HG03558 (cell line): ENCODE results near the gene CDH4.

ENCODE experiments used
- ATAC-seq: cut with Tn5 transposase; IDR thresholded peaks from one replicate; pipeline ENCODE4 v1.9.1; 2021; ENCODE audit warnings: moderate number of reproducible peaks; ENCODE audit not compliant: unreplicated experiment; ENCODE audit errors: extremely low read depth

Gene CDH4

DNA sequence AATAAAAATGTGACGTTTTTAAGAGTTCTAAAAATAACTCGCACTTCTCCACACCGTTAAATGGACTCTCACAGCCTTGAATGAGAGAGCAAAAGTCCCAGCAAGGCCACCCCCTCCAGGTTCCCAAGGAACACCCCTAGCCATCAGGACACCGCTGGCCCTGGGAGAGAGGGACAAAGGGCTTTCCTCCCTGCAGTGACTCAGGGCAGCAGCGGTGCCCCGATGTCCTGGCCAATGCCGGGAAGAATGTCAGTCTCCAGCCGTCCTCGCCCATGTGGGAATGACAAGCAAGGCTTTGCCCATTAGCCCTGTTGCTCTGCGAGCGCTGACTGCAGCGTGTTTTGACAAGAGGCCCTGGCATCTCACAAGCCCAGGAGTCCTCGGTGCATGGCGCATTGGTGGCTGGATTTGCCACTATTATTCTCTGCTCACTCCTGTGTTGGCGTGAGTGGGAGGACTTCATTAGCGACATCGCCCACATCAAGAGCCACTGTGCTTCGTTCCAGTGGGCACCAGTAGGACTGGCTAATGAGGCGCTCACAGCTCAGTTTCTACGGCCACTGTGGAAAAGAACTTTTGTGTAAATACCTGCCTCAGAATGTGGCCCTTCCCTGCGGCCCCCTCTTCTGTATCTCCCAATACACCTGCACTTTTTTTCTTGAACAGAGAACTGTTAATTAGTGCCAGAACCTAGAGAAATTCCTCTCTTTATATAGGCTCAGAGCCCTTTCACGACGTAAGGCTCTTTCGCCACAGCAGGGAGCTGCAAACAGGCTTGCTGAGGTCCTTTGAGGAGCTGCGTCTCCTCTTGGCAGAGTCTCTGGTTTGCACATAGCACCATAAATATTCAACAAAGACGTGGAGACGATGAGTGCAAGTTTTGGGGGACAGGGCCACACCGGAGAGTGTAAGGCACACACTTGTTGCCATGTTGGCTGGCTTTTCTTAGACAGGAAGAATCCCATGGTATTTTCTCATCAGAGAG lies 477.0 kb downstream of the CDH4 start:
- ATAC-seq, result no peak

- ATAC-seq, result no peak
Observed at GRCh38 chr20:61730631-61731362, 478.7 kb downstream of the CDH4 start.

DNA sequence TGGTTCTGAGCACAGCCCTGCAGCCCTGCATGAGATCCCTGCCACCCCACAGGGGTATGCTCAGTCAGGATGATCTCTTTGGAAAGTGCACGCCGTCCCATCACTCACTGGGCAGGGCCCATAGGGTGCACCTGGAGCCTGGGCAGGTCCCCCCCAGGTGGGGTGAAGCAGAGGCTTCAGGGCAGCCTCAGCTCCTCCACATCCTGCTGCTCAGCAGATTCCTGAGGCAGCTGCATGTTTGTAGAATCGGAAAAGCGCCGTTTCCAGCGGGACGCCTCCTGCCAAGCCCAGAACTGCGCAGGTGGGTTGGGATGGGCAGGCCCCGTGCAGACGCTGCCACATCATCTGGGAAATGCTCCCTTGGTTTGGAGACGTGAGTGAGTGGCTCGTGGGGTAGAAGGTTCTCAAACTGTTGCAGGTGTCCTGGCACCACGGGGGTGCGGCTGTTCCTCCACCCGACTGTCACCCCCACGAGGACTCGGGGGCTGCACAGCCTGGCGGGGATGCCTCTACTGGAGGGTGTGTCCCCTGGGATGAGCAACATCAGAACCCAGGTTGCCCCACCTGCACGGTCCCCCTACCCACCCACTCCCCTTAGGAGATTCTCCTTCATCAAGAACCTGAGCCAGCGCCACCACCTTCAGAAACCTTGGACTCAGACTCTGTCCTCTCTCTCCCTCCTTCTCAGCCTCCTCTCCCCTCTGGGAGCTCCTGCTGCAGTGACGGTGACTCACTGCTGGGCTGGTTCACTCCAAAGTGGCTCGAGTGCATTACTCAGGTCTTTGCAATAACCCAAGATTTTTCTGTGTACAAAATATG lies 479.5 kb downstream of the CDH4 start:
- no peak for ATAC-seq

- no peak for ATAC-seq
Observed at GRCh38 chr20:61732511-61733210, 480.6 kb downstream of the CDH4 start.

GRCh38 chr20:61733216-61733615 lies 481.2 kb downstream of the CDH4 start:
- no peak for ATAC-seq

GRCh38 chr20:61733891-61734732 lies 482.1 kb downstream of the CDH4 start:
- no peak for ATAC-seq

DNA sequence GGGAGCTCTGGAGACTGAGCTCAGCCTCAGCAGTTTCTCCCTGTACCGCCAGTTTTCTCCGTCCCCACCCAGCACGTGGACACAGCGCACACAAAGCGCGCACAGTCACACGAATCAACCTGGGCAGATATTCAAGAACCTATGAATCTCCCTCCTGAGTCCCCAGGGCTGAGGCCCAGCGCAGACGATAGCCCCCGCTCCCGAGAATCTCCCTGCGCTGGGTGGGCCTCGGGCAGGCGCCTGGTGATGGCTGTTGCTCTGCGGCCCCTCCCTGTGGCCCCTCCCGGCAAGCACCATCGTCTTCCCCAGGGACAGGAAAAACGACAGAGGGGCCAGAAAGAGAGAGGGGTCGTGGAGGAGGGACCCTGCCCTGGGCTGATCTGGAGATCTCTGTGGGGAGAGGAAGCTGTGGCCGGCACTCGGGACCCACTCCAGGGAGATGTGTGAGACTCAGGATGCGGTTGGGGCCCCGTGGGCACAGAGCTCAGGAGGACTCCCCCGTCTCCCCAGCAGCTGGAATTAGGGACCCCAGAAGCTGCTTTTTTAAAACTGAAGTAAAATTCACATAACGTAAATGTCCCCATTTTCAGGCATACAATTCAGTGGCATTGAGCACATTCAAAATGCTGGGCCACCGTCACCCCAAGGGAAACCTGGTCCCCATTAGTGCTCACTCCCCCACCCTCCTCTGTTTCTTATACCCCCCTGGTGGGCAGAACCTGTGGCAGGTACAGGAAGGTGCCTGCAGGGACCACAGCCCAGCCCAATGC lies 482.9 kb downstream of the CDH4 start:
- no peak for ATAC-seq

DNA sequence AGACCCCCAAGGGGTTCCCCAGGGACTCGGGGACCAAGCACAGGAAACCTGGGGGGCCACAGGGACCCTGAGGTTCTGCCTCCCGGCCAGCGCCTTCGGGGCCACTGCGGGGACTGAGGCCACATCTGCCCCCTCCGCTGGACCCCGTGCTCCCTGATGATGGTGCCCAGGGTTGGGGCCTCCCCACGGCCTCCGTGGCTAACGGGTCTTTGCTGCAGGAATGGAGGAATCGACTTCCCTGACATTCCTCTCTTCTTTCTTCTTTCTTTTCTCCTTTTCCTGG lies 483.4 kb downstream of the CDH4 start:
- no peak for ATAC-seq

DNA sequence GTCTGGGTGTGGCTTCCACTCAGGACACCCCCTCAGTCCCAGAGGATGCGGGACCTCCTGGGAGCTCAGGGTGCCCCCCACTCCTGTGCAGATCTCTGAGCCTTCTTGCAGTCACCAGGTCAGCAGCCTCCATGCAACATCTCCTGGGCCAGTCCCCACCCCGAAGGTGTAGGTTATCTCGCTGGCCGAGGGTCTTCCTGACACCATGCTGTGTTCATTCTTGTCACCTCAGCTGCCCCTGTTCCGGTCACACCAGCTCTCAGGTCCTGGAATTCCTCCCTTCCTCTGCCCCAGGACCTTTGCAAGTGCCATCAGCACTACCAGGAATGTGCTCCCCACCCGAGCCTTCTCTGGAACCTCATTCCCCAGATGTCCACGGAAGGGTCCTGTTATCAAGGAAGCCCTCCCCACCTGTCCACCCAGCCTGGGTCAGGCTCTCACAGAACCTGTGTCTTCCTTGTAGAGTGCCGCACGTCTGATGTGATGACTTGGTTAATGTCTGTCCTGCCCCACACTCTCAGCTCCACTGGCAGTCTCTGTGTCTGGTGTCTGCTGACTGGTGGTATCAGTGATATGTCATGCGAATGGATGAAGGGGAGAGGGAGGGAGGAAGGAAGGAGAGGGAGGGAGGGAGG lies 484.1 kb downstream of the CDH4 start:
- no peak for ATAC-seq

DNA sequence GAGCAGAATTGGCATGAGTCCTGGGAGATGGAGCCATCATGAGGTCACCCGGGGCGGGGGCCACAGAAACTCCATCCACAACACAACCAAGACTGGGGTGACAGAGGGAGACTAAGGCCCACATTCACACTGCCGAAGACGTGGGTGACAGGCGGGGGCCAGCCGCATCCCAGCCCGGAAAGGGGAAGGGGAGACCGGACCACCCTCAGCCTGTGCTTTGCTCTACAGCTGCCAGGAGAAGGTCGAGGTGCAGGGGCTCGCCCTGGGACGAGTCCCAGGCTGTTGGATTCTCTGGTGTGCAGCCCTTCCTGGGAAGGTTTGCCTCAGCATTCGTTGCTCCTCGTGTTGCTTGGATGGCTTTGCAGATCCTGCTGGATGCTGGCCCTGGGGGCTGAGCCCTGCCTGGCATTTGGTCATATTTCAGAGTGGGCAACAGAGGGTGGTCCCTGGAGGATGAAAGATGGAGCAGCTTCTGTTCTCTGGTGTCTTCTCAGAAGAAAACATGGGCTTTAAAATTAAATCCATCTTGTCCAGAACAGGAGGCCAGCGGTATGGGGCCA lies 484.8 kb downstream of the CDH4 start:
- no peak for ATAC-seq

DNA sequence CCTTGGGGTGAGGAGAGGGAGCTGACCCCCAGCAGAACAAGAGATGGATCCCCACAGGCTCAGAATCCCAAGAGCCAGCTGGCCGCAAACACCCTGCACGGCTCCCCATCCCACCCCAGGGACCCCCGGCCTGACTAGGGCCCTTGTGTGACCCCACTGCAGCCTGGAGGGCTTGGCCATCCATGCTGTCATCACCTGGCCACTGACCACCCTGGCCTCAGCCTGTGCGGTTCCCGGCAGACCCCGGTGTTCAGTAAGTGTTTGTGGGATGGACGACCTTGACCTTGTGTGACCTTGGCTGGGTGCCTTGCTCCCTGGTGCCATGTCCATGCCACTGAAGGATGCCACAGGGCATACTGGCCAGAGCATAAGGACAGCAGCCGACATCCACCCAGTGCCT lies 485.3 kb downstream of the CDH4 start:
- ATAC-seq, result no peak

DNA sequence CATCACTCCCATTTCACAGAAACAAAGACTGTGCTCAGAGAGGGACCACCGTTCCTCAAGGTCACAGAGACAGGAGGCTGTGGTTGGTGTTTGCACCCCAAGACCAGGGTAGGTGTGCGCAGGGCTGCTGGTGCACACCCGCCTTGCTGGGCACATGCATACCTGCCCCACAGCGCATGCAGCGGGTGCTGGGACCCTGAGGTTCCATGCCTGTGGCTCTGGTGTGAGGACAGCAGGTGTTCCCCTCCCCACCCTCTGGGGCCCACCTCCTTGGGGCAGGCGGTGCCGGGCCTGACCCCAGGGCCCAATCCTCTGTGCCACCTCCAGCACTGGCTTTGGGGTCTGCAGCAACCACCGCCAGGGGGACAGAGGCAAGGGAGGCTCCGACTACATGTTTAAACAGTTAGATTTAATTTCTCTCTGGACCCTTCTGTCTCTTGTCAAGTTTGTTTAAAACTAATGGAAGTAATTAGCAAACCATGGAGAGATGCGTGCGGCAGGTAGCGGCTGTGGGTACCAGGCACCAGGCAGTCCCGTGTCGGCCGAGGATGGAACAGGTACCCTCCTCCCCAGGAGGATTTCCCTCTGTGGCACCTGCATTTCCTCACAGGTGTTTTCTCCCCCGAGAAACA lies 485.9 kb downstream of the CDH4 start:
- no peak for ATAC-seq

GRCh38 chr20:61738601-61739069 lies 486.6 kb downstream of the CDH4 start:
- no peak for ATAC-seq

- no peak for ATAC-seq
Observed at GRCh38 chr20:61739086-61739831, 487.2 kb downstream of the CDH4 start.

DNA sequence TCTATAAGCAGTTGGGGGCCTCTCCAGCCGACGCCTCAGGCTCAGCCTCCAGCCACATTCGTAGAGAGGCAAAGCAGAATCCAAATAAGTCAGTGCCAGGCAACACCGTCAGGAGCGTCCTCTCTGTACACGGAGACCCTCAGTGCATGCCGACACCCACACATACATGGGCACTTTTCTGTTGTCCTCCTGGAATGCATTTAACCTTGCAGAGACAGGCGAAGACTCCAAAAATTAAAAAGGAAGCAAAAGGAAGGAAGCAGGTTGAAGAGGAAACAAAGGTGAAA lies 487.7 kb downstream of the CDH4 start:
- ATAC-seq, result no peak

- no peak for ATAC-seq
Observed at GRCh38 chr20:61742097-61742825, 490.2 kb downstream of the CDH4 start.
